Tibial nerve (tissue), 4 donors: ENCODE measurements around the gene TSC22D1.

Experiments
- EP300 ChIP-seq, 2 donors: sonication (generic); formaldehyde crosslinking; IDR thresholded peaks; one replicate each; pipeline ENCODE4 v1.6.1; 2017; ENCODE audit warnings: antibody characterized with exemption in 2 of 2, mild to moderate bottlenecking in 1 of 2
- POLR2A ChIP-seq, 2 donors: fragments of 450-650 bp; IDR thresholded peaks; one replicate each; pipeline ENCODE4 v1.6.1; 2017; ENCODE audit warnings: antibody characterized with exemption in 2 of 2, mild to moderate bottlenecking in 2 of 2, moderate library complexity in 2 of 2
- TF ChIP-seq, protein P1 (sequence below), 5 experiments: fragments of 200-600 bp in 3 of 5; fragments of 450-650 bp in 2 of 5; sonication (generic) in 3 of 5; IDR thresholded peaks; one replicate each; pipeline ENCODE4 v1.5.1; 2016 to 2019; ENCODE audit warnings: antibody characterized with exemption in 5 of 5, mild to moderate bottlenecking in 3 of 5, moderate library complexity in 2 of 5

DNA sequence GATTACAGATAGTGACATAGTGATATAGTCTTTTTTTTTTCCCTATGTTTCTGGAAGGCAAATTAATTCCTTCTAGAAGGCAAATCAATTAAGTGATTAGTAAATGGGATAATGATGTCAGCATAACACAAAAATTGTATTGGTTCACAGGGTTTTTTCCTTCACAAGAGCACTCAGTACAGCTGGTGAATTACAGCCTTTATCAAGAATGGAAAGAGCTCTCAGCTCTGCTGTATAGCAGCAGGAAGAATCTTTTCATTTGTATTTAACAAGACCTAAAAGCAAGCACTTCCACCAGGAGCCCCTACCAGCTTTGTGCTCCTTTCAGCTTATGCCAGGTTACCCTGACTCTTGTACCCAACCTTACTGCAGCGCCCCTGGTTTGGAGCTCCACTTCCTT lies 111.7 kb downstream of the TSC22D1 start:
- TF ChIP-seq, protein P1, sequence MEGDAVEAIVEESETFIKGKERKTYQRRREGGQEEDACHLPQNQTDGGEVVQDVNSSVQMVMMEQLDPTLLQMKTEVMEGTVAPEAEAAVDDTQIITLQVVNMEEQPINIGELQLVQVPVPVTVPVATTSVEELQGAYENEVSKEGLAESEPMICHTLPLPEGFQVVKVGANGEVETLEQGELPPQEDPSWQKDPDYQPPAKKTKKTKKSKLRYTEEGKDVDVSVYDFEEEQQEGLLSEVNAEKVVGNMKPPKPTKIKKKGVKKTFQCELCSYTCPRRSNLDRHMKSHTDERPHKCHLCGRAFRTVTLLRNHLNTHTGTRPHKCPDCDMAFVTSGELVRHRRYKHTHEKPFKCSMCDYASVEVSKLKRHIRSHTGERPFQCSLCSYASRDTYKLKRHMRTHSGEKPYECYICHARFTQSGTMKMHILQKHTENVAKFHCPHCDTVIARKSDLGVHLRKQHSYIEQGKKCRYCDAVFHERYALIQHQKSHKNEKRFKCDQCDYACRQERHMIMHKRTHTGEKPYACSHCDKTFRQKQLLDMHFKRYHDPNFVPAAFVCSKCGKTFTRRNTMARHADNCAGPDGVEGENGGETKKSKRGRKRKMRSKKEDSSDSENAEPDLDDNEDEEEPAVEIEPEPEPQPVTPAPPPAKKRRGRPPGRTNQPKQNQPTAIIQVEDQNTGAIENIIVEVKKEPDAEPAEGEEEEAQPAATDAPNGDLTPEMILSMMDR (IDR thresholded peaks at IDR 0.05) = no peak
- TF ChIP-seq EP300 (IDR thresholded peaks at IDR 0.05) (no peak), POLR2A (IDR thresholded peaks at IDR 0.05) (no peak)
